HG02623 (cell line): Measurements from ENCODE around the gene PDCD1LG2.

Experiments
- ATAC-seq: cut with Tn5 transposase; IDR thresholded peaks from one replicate; pipeline ENCODE4 v1.9.1; 2021; ENCODE audit warnings: moderate library complexity; ENCODE audit not compliant: unreplicated experiment

Gene PDCD1LG2

GRCh38 chr9:5529683-5530221, 19.4 kb downstream of the PDCD1LG2 start:
- peak; percentile 42 for ATAC-seq

GRCh38 chr9:5531101-5531882, 21.0 kb downstream of the PDCD1LG2 start:
- ATAC-seq, result no peak

- ATAC-seq, result no peak
These were observed 22.0 kb downstream of the PDCD1LG2 start for GRCh38 chr9:5532306-5532705.

- no peak for ATAC-seq
These were observed 22.5 kb downstream of the PDCD1LG2 start for GRCh38 chr9:5532790-5533189.

- peak; percentile 65 for ATAC-seq
These were observed 26.4 kb downstream of the PDCD1LG2 start for GRCh38 chr9:5536684-5537083.

- no peak for ATAC-seq
These were observed 33.8 kb downstream of the PDCD1LG2 start for GRCh38 chr9:5543875-5544702.

- no peak for ATAC-seq
These were observed 39.6 kb downstream of the PDCD1LG2 start for GRCh38 chr9:5549658-5550650.

- no peak for ATAC-seq
These were observed 41.2 kb downstream of the PDCD1LG2 start for GRCh38 chr9:5551368-5552150.

- no peak for ATAC-seq
These were observed 42.0 kb downstream of the PDCD1LG2 start for GRCh38 chr9:5552301-5552700.

GRCh38 chr9:5553211-5553610, 42.9 kb downstream of the PDCD1LG2 start:
- no peak for ATAC-seq

- peak; percentile 60 for ATAC-seq
These were observed 43.9 kb downstream of the PDCD1LG2 start for GRCh38 chr9:5554254-5554653.

- ATAC-seq, result no peak
These were observed 45.9 kb downstream of the PDCD1LG2 start for GRCh38 chr9:5556101-5556705.

GRCh38 chr9:5557606-5558587, 47.6 kb downstream of the PDCD1LG2 start:
- peak; percentile 67 for ATAC-seq

- ATAC-seq, result no peak
These were observed 49.3 kb downstream of the PDCD1LG2 start for GRCh38 chr9:5559659-5560058.

GRCh38 chr9:5560443-5561100, 50.2 kb downstream of the PDCD1LG2 start:
- no peak for ATAC-seq

GRCh38 chr9:5561828-5562488, 51.6 kb downstream of the PDCD1LG2 start:
- no peak for ATAC-seq

- ATAC-seq, result no peak
These were observed 52.6 kb downstream of the PDCD1LG2 start for GRCh38 chr9:5562806-5563416.
